ENCODE data around the gene VSTM2L.

The VSTM2L gene

DNA sequence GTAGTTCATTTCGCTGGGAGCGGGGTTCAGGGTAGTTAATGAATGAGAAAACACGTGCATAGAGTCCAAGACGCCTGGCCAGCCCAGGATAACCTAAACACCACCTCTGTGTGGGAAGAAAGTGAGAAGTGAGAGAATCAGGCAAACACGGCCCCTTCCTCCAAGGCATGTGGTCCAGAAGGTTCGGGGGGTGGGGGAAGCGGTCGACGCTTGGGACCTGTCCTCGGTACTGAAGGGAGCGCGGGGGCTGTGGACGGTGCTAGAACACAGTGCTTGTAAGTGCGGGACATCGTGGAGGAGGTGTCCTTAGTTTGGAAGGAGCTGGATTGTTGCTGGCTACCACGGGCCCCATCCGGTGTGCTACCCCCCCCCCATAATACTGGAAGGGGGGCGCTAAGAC is 1.7 kb upstream of the VSTM2L start:
- no peak for DNase-seq

DNA sequence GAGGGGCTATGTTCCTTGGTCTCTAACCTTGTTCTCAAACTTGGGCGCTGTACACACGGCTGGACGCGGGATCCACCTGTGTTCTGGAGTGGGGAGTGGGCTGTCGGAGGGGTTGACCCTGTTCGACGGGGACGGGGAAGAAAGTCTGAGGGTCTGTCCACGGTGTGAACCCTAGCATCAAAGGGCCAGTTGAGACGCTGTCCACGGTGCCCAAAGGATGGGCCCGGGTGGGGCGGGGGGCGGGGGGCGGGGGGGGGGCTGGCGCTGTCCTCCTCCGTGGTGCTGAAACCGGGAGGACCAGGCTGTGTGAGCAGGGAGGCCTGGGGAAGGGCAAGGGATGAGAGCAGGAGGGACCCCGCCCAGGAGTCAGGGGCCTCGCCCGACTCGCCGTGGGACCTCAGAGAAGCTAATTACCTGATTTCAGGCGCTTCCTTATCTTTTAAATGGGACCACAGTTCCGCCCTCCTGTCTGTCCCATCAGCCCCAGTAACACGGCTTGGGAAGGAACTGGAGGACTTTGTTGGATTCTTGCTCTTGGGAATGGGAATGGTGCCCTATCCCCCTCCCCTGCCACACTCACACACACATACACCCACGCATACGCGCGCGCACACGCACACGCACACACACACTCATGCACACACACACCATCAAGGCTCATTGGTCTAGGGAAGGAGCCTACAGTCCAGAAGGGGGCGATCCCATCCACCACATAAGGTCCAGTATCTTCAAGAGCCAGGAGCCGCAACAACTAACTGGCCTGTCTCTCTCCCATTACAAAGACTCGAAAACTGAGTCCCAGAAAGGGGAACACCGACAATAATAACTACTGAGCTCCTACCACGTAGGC is 1.0 kb upstream of the VSTM2L start:
- DNase-seq: no peak

DNA sequence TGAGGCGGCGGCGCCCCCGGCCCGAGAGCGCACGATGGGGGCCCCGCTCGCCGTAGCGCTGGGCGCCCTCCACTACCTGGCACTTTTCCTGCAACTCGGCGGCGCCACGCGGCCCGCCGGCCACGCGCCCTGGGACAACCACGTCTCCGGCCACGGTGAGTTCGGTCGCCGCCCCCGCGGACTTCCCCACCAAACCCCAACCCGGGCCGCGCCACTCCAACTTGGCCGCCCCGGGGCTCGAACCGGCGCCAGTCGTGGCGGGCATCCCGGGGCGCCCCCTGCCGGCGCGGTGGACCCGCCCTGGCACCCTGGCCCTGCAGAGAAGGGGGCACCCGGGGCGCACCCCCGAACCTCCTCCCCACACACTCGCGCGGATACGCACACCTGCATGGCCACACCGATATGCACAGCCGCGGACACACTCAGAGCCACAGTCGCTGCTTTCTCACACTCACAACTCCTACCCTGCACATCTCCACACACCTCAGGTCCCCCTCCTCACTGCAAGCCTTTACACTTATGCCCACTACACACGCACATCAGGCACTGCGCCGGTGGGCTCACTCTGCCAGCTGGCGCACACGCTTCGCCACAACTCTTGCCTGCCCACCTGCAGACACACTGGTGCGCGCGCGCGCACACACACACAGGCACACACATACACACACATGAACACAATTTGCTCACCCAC is 535 bp downstream of the VSTM2L start:
- DNase-seq: no peak

DNA sequence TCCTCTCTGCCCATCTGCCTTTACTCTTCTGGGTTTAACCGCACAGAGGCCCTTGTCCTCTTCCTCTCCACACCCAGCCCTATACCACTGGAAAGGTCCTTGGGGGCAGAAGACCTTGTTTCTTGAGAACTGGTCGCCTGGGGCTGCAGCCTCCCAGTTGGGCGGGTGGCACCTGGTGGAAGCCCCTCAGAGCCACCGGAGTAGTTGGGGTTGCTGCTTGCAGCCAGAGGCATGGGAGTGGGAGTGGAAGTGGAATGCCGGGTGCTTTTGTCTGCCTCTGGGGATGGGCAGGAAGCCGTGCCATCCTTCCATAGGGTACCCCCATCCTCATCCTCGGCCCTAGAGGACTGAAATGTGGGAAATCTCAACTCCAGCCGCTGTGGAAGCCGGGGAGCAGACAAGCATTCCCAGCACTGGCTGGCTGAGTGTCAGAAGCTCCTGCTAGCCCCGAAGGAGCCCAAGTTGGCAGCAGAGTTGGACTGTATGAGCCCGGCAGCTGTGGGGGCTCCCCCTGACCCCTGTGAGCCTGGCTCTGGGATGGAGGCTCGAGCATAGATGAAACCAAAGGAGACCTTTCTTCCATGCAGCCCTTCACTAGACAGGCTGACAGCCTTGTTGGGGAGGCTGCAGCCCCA is 1.2 kb downstream of the VSTM2L start:
- no peak for DNase-seq

DNA sequence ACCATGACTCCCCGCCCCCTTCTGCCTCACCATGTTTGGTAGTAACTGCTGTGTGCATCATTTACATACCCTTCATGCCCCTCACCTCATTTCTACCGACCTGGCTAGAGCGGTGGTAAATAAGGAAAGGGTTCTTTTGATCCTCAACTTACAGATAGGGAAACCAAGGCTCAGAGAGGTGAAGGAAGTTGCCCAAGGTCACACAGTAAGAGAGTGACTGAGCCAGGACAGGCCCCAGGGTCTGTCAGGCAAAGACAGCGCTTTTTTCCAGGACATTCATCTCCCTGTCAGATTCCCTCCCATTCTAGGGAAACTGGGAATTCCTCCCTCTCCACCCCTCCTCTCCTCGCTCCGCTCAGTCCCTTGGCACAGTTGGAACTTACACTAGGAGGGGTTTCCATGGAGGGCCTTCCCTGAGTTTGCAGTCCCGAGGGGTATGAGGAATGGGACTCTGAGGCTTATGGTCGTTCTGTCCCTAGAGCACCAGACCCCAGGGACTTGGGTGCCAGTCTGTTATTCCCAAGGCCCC is 2.0 kb downstream of the VSTM2L start:
- no peak for DNase-seq

DNA sequence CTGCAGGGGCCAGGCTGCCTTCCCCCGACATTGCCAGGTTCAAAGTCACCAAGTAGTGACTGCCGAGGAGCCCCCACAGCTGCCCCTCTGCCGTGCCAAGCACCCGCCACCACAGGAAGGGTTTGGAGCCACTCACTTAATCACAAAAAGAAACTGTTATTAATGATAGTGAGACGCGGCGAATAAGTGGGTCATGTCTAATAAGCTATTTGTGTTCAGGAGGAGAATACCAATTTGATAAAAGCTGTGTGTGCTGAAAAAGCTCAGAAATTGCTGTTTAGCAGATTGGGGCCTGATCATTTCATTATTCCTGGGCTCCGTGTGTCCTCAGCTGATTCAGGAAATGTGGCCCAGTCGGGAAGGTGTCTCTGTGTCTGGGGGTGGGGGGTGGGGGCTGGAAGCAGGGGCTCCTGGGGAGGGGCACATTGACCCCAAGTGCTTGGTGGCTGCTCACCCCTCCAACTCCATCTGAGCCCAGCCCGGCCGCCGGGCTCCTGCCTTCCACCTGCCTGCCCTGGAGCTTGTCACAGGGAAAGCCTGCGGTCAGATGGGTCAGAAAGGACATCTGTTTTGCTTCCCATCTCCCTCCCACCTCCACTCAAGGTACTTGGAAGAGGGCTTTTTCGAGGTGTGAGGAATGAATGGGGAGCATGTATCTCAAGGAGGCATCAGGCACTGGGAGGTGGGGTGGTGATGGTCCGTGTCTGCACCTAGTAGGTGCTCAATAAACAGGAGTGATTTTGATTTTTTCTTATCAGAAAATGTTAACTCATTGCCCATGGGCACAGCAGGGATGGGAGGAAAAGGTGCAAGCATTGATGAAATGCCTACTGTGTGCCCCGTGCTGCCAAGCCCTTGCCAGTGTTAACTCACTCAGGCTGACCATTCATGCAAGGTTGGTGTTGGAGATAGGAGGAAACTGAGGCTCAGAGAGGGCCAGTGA is 3.0 kb downstream of the VSTM2L start:
- DNase-seq: no peak

DNA sequence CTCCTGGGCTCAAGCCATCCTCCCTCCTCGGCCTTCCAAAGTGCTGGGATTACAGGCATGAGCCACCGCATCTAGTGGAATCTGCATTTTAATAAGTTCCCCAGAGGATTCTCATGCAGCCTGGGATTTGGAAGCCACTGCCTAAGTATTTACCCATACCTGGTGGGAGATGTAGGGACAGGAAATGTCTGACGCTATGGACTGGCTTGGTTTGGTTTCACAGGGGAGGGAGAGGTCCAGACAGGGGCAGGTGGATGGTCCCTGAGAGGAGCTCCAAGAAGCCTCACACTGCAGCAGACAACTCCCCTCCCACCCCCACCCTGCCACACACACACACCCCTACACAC is 4.4 kb downstream of the VSTM2L start:
- no peak for DNase-seq

DNA sequence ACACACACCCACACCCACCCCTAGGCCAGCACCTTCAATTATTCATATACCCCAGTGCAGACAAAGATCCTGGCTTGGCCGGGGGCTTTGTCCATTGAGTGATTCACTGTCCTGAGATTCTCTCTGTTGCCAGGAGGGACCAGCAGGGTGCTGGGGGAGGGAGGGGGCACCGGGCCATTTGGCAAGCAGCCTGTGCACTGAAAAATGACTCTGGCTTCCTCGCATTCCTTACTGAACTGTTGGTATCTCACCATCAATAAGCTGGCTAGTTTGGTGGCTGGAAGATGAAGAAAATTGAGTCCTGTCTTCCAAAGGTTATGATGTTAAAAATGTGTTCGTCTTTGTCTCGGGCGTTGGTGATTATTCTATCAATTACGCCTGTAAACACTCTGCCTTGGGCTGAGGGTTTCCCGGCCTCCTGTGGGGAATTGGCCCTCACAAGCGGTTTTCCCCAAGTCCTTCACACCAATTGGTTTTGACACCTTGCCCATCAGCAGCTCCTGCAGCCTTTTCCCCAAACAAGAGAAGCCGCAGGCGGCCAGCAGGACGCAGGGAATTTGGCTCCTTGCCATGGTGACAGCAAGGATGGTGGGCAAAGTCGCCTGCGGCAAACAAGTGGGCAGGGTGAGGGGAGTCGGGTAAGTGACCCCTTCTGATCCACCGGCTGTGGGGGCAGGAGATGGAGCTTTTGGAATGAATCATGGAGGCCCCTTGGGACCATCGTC is 4.9 kb downstream of the VSTM2L start:
- DNase-seq: no peak

DNA sequence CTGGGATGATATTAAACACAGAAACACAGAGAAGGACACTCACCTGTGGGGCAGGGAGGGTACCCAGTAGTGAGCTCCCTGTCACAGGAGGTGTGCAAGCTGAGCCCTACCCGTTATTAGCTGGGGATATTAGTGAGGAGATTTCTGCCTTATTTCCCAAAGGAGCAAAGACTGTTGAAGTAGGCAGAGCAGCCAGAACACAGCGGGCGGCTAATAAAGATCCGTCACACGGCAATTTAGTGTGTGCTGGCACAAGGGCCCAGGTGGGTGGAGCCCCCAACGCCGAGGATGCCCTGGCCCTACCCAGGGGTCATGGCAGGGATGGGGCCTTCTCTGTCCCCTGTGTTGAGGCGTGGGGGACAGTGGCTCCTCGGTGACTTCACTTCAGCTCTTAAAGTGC is 8.3 kb downstream of the VSTM2L start:
- no peak for DNase-seq

DNA sequence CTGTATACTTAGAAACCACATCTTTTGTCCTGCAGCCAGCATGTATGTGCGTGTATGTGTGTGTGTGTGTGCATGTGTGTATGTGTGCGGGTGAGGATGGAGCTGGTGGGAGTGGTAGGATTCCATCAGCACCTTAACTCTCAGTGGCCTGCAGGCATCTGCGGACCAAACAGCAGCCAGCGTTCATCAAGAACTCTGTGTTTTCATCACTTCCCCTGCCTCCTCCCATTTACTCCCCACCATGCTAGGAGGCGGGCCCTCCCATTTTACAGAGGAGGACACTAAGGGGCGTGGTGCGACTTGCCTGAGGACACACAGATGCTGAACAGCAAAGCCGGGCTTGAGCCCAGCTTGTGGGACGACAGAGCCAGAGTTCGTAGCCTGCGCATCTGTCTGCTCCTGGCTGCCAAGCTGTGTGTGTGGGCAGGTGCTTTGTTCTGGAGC is 8.9 kb downstream of the VSTM2L start:
- DNase-seq: no peak

DNA sequence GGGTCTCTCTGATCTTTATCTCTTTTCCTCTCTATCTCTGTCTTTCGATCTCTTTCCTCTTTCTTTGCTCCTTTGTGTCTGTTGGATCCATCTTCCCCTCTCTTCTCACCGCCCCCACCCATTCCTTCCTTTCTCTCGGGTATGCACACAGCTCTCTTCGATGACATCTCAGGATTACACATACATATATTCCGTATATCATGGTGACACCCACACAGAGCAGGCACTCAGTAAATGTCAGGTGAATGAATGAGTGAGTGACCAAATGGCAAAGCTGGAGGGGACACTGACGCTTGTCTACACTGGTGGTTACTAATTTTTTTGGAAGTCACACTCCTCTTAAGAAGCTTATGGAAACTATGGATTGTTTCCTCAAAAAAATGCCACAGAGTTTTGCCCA is 9.9 kb downstream of the VSTM2L start:
- no peak for DNase-seq

DNA sequence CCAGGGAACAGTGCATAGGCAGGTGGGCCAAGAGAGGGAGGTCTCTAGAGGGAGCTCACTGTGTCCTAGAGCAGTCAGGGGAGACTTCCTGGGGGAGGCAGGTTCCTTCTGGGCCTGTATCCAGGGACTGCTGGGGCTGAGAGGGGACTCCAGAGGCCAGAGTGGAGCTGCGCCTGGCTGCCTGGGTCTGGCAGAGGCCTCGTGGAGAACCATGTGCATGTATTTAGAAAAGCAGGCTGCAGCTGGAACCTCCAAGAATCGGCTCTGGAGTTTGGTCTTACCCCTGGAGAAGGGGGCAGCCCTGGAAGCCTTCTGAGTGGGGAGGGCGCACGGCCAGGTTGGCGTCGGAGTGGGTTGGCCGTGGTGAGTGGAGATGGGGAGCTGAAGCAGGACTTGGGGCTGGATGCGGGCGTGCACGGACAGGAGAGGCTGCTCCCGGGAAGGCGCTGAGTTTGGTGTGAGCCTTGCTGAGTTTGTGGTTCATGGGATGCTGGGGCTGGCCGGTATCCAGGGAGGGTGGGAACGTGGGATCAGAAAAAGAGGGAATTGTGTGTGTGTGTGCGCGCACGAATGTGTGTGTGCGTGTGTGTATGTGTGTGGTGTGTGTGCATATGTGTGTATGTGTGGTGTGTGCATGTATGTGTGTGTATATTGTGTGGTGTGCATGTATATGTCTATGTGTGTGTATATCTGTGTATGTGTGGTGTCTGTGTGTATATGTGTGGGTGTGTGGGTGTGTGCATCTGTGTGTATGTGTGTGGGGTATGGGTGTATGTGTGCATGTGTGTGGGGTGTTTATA is 10.8 kb downstream of the VSTM2L start:
- DNase-seq: no peak

DNA sequence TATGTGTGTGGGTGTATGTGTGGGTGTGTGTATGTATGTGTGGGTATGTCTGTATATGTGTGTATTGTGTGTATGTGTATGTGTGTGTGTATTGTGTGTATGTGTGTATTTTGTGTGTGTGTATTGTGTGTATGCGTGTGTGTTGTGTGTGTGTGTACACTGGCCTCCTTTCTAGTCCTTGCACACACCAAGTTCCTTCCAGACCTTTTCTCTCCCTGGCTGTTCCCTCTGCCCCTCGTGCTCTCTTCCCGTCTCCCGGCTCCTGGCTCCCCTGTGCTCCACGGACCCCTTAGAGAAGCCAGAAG is 11.4 kb downstream of the VSTM2L start:
- no peak for DNase-seq

DNA sequence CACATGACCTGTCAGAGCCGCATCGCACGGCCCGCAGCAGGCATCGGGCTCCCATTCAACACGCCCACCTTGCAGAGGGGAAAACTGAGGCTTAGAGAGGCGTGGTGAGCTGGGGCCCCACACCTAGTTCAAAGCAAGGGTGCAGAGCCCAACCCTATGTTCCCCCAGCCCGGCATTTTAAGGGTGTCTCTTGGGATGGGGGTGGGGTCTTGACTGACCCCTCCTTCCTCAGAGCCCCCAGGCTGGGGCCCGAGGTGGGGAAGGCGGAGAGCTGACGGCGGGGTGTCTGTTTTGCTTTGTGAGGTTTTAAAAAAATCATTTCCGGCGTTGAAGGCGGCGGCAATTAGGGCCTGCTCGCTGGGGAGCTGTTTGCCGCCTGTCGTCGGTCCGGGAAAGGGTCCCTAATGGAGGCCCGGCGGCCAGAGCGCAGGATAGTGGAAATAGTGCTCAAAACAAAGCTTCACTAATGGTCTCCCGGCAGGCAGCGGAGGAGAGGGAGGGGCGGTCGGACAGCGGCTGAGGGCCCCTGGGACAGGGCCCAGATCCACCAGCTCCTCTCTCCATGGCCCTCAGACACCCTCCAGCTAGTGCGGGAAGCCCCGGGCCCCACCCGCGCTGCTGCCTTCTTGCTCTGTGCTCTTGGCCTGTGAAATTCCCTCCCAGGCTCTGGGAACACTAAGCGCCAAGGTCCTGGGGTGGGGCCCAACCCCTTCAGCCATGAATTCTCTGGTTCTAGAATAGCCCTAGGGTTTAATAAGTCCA is 11.9 kb downstream of the VSTM2L start:
- no peak for DNase-seq

DNA sequence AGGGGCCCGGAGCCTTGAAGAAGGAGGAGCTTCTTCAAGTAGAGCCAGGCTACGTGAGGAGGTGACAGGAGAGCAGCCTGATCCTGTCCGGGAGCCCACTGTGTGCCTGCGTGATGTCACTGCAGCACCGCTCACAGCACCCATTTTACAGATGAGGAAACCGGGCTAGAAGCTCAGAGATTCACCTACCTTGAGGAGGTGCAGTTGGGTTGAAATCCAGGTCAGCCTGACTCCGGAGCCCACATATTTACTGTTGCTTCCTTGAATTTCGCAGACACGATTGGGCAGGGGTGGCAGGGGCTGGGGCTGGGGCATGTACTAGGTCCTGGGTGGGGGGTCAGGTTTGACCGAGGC is 12.5 kb downstream of the VSTM2L start:
- DNase-seq: no peak

DNA sequence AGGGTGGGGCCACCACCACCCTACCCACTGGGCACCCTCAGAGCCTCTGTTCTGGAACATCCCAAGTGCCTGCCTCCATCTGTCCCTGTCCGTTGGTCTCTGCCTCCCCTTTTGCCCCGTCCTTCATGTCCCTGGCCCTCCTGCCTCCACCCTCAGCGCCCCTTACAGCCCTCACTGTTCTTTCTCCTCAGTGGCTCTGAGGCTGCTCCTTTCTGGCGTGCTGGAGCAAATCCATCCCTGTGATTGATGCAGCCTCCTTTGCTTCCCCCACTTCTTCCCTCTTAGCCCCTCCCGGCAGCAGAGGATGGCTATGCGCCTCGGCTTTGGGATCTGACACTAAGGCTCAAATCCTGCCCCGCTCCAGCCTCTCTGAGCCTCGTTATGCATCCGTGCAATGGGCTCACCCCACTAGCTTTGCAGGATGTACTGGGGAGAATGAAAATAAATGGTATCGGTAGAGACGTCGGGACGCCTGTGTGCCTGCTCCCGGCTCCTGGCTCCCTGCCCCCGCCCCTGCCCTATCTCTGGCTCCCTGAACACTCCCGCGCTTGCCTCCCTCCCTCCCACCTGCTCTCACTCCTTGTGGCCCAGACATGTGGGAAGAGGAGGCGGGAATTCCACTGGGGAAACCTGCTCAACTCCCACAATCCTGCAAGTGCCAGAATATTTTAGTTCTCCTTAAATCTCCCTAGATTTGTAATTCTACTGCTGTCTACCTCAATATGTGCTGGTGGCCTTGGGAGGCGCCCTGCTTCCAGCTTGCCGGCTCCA is 13.1 kb downstream of the VSTM2L start:
- no peak for DNase-seq

DNA sequence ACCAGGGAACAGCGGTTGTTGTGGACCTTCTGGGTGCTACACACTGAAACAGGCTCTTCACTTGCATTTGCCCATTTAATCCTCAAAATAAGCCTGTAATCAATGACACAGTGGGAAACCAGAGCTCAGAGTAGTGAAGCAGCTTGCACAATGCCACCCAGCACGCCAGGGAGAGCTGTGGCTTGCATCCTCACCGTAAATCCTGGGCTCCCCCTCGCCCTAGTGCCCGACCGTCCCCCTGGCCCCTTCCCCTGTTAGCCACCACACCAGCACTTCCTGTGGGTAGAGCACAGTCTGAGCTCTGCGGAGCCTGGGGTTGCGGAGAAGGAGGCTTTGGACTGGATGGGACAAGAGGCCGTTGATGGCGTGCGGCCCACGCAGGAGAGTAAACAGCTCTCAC is 14.5 kb downstream of the VSTM2L start:
- no peak for DNase-seq

DNA sequence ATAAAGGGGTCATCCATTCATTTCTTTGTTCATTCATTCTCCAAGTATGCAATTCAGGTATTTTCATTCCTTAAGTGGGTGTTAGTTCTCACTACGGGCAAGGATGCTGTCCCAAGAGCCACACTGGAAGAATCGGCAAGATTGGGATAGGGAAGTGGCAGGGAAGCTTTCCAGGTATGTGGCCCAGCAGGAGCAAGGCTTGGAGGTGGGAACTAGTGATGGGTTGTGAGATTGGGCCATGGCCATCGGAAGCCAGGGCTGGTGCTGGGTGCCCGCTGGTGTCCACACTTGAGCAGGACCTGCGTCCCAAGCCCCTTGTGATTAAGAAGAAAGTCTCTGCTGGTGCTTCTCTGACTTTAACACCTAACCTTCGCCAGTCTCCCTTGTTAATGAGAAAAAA is 15.1 kb downstream of the VSTM2L start:
- no peak for DNase-seq

DNA sequence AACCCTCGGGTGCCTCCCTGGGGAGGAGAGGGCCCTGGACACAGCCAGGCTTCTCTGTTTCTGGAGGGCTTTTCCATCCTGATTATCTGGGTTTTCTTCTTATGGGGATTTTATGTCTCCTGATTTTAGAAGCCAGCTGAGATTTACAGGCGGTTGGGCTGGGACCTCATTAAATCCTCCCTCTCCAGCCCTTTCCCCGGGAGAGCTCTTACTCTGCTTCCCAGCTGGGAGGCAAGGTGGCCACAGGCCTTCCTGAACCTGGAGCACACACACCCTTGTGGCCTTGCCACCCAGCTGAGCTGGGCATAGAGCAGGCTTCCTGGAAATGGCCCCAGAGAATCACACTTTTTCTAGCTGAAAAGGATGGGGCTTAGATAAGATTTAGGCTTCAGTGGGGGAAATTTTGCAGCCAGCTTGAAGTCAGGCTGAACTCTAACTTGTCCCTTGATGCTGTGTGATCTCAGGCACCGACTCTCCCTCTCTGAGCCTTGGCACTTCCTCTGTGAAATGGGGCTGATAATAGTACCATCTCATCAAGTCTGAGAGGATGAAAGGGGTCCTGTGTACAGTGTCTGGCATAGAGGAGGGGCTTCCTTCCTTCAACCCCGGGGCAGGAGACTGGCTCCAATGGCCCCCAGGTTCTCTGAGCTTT is 16.6 kb downstream of the VSTM2L start:
- no peak for DNase-seq
